SIG-M5 (cell line): Measurements from ENCODE around the gene MAPK10.
"Not testable (repeated sequence)": the region's sequence is repeated elsewhere in the genome, so short reads cannot be mapped to it uniquely, and the experiment has no call there.

Experiments used
- DNase-seq: peaks from one replicate; lab custom pipeline; 2025; lab: John Stamatoyannopoulos, UW

MAPK10 gene

DNA sequence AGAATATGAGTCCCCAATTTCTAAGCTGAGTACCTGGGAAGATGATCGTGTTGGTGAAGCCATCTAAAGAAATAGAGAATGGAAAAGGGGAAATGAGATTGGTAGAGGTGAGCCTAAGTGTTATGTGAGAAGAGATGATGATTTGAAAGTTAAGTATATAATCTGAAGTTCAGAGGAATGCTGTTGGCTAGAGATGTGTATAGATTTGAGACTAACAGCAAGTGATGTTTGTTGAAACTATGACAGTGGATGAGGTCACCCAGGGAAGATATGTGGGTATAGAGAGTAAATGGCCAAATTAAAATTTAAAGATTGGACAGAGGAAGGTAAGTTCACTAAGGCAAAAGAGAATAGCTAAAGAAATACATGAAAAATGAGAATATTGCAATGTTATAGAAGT lies 324.2 kb downstream of the MAPK10 start:
- no peak for DNase-seq

DNA sequence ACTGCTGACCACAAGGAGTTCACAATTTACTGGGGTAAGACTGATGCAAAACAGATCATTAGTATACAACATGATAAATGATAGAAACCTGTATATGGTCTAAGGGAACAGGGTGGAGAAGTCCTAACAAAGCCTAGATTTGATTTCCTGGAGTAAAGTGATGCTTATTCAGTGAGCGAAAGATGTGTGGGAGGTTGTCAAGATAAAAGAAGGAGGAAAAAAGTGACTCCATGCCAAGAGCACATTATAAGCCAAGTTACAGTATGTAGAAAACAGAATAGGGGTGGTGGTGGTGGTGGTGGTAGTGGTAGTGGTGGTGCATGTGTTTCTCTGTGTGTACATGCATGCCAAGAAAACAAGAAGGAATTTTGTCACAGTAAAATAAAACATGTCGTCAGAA lies 325.2 kb downstream of the MAPK10 start:
- no peak for DNase-seq

DNA sequence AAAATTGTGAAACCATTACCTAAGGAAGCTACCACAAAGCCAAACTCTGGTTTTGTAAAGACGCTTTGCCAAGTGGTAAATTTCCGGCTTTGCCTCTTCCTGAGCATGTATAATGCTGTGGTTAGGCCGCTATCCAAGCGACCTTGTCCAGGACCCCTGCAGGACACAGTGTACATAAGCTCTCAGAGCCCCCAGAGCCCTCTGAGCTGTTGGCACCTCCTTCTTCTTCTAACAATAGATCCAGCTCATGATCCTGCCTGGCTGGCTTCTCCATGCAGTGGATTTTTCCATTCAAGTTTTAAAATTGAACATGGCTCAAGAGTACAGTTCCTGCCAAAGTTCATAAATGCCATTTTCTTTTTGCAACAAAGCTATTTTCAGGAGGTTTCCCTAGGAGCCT lies 326.7 kb downstream of the MAPK10 start:
- DNase-seq, result no peak

DNA sequence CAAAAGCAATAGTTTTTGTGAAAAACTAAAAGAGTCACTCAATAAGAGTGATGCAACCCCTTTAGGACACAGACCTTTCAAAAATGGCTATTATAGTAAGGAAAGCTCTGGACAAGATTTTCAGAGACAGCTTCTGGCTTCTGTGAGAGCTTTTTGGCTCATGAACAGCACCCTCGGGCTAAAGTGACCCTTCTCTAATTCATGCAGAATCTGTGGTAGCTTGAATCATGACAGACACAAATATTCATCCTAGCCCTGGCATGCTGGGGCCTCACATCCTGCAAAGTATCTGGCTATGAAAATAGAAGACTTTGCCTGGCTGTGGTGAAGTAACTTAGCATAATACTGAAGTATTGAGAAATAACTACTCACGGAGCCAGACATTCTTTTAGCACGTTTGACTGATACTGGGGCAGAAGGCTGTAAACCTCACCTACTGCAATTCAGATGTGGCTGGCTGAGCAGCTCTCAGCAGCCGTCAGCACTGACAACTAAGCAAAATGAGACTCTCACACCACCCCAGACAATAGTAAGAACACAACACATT lies 327.3 kb downstream of the MAPK10 start:
- no peak for DNase-seq

DNA sequence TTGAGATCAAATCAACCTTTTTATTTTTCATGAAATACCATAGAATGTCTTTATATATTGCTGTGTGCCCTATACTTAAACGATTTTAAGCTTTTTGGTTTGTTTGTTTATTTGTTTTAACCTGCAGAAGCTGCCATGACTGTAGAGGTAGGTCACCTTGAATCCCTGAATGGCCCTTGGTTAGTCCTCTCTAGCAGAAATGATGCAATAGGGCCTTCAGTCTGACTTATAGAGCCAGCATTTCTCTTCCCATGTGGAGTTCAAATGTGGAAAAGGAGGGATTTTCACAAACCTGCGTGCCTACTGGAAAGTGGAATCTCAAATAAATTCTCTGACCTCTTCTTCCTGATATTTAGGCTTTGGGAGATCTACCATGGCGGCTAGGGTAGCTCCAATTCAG lies 327.9 kb downstream of the MAPK10 start:
- no peak for DNase-seq

DNA sequence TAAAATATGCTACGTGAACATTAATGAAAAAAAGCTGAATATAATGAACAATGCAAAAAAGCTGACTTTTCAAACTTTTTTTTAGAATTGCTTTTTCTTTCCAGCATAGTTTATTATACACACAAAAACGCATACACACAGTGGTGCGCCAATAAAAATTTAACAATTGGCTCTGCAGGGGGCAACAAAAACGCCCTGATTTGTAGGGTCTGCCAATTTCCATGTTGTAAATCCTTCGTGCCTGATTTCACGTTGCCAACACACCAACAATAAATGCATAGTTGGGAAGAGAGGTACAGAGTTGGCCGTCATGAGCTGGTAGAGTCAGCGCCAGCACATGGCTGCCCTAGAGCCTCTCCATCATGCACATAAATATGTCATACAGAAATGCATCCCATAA lies 333.1 kb downstream of the MAPK10 start:
- DNase-seq, result no peak

DNA sequence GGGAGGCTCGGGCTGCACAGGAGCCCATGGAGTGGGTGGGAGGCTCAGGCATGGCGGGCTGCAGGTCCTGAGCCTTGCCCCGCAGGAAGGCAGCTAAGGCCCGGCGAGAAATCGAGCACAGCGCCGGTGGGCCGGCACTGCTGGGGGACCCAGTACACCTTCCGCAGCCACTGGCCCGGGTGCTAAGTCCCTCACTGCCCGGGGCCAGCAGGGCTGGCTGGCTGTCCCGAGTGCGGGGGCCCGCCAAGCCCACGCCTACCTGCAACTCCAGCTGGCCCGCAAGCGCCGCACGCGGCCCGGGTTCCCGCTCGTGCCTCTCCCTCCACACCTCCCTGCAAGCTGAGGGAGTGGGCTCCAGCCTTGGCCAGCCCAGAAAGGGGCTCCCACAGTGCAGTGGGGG lies 338.2 kb downstream of the MAPK10 start:
- DNase-seq, result not testable (repeated sequence)

DNA sequence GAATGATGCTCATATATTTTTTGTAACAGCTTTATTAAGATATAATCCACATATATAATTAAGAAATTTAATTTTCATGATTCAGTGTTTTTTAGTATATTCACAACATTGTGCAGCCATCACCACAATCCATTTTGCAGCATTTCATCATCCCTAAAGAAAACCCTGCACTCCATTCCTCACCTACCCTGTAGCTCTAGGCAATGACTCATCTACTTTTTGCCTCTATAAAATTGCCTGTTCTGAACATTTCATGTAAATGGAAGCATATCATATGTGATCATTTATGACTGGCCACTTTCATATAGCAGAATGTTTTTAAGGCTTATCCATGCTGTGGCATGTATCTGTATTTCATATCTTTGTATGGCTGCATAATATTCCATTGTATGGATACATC lies 339.9 kb downstream of the MAPK10 start:
- DNase-seq, result no peak

DNA sequence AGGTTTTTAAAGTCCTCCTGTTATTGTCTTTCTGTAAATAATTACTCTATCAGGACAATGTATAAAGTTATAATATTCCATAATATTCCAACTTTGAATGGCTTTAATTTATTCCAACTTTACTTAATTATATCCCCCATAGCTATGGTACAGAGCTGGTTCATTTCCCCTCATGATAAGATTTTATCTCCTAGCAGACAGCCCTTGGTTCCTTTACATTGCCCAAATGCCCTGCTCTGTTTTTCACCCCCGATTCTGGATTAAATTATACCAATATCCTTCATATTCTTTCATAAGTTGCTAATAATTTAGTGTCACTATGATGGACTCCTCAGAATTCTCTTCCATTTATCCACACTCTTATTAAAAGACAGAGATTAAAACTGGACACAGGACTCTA lies 340.5 kb downstream of the MAPK10 start:
- DNase-seq, result no peak

DNA sequence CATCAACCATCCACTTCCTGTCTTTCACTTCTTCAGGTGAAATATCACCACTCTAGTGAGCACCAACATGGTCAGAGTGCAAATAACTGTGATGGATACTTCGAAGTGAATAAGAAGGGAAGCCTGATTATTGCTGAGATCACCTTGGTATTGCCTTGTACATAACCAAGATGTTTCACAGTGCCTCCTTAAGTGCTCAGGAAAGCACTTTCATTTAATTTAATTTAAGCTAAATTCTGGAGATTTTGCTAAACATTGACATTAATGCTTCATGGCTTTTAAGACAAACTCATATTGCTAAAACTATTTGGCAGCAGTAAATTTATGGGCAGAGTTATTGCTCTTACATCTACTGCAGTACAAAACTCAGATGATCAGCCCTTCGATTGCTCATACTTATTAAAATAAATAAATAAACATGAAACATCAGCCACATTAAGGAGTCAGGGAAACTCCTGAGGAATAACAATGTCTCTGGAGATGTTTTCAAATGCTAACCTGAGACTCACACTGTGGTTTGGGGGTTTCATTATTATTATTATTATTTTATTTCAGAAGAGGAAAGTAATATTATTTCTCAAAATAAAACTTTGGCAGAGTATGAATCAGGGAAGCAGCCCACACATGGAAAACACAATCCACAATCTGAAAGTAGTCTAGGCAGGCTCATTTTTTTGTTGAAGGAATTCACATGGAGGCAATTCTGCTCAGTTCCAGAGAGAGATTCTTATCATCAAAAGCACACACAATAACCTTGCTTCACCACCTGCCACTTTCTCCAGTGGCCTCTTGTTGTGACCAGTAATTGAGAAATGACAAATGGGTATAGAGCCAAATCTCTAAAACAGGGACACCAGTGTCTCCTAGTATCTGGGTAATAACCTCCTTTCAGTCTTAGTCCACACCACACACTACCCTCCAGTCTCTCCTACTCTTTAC lies 344.2 kb downstream of the MAPK10 start:
- DNase-seq, result no peak

DNA sequence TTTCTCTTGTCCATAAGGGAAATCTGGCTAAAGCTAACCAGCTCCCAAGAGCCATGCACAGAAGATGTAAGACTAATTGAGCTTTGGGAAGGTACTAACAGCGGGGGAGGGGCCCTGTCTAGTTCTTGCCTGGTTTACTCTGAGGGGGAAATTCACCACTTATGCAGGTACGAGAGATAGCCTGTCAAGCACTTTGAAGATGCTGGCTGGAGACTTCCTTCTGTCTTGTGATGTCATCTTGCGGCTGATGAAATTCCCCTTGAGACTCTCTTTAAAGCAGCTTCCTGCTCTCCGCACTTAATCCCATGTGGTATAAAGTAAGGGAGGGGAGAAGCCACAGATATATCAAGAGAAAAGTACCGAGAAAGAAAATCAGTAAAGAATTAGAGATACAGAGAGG lies 345.3 kb downstream of the MAPK10 start:
- no peak for DNase-seq

DNA sequence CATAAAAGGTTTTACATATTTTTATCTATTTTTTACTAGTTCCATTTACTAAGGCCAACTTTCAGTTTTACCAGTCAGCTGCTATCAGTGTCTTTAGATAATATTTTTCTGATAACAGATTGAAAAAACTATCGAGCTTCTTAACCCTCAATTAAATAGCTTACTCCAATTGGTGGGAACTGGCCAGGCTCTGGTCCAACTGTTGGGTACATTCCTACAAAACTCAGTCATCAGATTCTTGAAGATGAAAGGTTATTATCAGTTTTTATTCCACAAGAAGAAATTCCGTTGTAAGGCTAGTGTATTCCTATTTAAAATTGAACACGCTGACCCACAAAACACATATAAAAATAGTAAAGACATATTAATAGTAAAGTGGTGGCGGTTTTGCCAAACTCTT lies 346.2 kb downstream of the MAPK10 start:
- no peak for DNase-seq

DNA sequence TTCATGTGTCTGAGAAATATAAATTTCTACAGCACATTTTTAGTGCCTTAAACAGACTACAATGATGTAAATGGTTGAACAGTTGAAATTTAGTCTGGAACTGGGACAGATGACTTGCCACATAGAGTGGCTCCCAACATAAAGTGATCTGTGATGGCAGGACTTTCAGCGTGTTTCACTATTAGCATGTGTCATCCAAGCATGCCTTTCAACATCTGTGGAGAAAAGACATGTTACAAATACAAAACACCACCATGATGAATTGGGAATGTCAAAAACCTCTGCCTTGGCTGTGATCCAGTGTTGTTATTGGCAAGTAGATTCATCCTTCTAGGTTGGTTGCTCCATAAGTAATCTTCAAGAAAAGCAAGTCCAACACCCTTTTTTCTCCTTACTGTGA lies 348.7 kb downstream of the MAPK10 start:
- DNase-seq, result no peak

DNA sequence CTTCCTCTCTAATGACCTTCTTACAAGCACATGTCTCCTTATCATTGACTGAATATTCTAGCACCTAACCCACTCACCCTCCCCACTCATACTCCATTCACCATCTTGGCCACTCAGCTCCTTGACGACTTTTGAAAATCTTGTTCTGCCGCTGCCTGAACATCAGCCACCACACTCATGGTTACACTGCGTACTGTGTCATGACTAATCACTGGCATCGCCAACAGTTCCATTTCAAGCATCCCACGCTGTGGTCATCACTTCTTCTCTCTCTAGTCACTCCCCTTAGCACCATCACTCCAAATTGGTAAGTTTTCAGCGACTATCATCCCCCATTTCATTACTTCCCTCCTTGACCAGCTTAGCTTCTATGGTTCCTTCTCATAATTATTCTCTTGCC lies 352.8 kb downstream of the MAPK10 start:
- no peak for DNase-seq

DNA sequence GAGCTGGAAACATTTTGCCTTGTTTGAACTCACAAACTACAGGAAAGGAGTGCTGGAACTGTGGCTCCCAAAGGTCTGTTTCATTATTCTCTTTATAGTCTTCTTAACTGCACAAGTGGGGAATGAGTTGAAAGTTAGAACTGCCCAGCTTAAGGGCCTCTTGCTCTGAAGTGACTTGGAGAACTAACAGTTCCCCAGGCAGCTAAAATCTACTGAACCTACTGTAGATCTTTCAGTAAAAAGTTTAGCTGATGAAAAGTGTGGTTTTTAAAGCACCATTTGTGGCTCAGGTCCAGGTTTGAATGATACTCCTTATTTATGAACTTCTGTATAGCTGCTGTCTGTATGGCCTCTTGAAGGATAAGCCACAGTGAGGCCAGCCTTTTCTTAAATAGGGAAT lies 353.8 kb downstream of the MAPK10 start:
- no peak for DNase-seq

DNA sequence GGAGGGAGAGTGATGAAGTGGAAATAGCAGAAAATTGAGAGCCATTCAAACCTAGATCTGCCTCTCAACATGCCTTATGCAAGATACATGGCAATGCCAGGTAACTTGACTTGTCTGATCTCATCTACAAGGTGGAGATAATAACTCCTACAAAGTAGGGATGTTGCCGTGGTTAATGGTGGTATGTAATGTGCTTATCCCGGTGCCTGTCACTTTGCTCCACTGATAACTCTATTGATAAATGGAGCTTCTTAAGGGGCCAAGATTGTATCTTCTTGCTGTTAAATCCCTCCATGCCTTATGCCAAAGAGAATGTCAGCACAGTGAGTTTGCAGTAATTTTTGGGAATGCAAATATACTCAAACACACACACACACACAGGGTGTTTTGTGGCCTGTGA lies 355.8 kb downstream of the MAPK10 start:
- no peak for DNase-seq

DNA sequence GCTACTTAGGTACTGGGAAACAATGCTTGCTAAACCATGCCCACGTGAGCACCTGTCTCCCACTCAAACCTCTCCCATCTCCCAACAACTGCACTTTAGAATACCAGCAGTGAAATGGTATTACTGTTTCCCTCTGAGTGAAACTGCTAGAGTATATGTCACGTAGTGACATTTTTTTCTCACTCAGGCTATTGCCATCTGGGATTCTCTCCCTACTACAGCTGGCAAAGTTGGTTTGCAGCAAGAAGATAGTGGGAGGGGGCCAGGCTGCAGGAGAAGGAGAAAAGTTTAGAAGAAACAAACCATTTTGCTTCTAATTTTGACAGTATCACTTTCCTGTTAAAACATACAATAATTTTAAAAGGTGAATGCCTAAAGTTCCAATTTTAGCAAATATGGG lies 358.3 kb downstream of the MAPK10 start:
- DNase-seq, result no peak

DNA sequence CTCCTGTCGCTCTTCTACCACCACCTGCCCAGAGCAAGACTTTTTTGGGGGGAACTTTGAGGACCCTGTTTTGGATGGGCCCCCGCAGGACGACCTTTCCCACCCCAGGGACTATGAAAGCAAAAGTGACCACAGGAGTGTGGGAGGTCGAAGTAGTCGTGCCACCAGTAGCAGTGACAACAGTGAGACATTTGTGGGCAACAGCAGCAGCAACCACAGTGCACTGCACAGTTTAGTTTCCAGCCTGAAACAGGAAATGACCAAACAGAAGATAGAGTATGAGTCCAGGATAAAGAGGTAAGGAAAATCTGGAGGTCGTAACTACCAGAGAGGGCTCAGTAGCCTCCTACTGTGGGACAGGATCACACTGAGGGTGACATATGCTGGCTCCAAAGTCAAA lies 364.5 kb downstream of the MAPK10 start:
- no peak for DNase-seq

DNA sequence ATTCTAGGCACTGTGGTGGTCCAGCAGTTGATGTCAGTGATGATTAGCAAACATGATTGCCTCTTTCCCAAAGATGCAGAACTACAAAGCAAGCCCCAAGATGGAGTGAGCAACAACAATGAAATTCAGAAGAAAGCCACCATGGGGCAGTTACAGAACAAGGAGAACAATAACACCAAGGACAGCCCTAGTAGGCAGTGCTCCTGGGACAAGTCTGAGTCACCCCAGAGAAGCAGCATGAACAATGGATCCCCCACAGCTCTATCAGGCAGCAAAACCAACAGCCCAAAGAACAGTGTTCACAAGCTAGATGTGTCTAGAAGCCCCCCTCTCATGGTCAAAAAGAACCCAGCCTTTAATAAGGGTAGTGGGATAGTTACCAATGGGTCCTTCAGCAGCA lies 365.3 kb downstream of the MAPK10 start:
- DNase-seq, result no peak

DNA sequence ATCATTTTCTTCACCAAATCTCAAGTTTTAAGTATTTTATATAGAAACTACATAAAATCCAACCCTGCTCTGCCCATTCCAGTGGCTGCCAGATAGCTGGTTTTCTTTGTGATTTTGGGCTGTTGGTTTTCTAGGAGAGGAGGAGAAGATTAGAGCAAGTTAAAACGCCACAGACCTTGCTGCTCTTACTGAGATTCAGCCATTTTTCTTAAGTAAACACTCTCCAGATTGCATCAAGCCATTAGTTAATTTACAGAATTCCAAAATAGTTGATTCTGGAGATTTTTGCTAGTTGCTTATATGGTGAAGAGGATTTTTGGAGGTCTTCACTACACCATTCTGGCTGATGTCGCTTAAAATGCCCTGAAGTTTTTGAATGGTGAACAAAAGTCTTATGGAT lies 366.2 kb downstream of the MAPK10 start:
- DNase-seq, result no peak

DNA sequence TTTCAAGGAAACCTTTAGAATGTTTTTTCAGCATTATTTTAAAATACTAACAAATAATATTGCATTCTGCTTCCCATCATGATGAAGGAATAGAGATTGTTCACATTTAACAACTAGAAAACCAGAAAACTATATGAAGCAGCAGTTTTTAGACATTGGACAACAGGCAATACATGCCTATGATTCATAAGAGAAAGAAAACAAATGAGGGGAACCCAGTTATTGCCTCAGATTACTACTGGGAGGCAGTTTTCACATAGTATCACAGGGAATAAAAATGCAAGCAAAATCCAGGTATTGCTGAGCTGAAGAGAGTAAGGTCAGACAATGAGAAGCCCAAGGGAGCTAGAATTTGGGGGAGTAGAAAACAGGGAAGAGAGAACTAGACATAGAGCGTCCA lies 373.6 kb downstream of the MAPK10 start:
- no peak for DNase-seq

DNA sequence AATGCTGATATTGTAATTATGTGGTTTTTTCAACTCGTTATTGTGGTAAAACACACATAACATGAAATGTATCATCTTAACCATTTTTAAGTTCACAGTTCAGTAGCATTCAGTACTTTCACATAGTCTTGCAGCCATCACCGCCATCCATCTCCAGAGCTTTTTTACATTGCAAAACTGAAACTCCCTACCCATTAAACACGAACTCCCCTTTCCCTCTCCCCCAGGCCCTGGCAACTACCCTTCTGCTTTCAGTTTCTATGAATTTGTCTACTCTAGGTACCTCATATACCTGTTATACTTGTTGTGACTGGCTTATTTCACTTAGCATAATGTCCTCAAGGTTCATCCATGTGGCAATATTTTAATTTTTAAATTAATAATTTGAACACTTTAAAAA lies 380.6 kb downstream of the MAPK10 start:
- no peak for DNase-seq

DNA sequence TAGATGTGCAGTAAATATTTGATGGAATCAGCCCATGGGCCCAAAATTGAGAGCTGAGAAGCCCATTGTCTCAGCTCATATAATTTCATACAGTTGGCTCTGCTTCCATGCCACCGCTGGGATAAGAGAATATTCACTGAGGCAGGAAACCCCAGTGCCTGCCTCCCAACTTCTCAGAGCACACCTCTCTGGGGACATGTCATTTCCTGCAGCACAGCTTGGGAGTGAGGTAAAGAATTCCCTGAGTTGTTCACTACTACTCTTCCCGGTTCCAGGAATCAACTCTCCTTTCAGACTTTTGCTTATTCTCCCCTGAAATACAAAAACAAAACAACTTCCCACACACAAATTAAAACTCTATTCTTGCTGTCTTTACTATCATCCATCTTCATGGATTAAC lies 389.3 kb downstream of the MAPK10 start:
- no peak for DNase-seq
